GM10266 (cell line): ENCODE results near the gene TSHZ2.

Experiments
- DNase-seq: peaks from one replicate; pipeline ENCODE4 v3.0.0; 2012; ENCODE audit errors: extremely low spot score
- CTCF ChIP-seq: IDR thresholded peaks from 2 replicates; pipeline ENCODE4 v1.5.1; 2012; ENCODE audit warnings: mild to moderate bottlenecking, low read depth; ENCODE audit not compliant: control insufficient read depth, insufficient read depth; ENCODE audit errors: missing control alignments

Gene TSHZ2

GRCh38 chr20:53057579-53057978 is 85.4 kb downstream of the TSHZ2 start:
- no peak for DNase-seq
- no peak for TF ChIP-seq CTCF

GRCh38 chr20:53059848-53060247 is 87.7 kb downstream of the TSHZ2 start:
- no peak for TF ChIP-seq CTCF
- DNase-seq = no peak

GRCh38 chr20:53061192-53062108 is 89.3 kb downstream of the TSHZ2 start:
- DNase-seq = no peak
- no peak for TF ChIP-seq CTCF

- DNase-seq = no peak
- no peak for TF ChIP-seq CTCF
Measured at GRCh38 chr20:53064935-53065334, 92.8 kb downstream of the TSHZ2 start.

- no peak for TF ChIP-seq CTCF
- DNase-seq = no peak
Measured at GRCh38 chr20:53068241-53068640, 96.1 kb downstream of the TSHZ2 start.

GRCh38 chr20:53069132-53069531 is 97.0 kb downstream of the TSHZ2 start:
- TF ChIP-seq CTCF = no peak
- no peak for DNase-seq

GRCh38 chr20:53070224-53070623 is 98.1 kb downstream of the TSHZ2 start:
- no peak for TF ChIP-seq CTCF
- no peak for DNase-seq
